Germinal center (tissue), 1 donor: ENCODE results near the gene MLH1.
"Not testable (repeated sequence)": the region's sequence is repeated elsewhere in the genome, so short reads cannot be mapped to it uniquely, and the experiment has no call there.

Experiments used
- DNase-seq: peaks from one replicate; pipeline ENCODE4 v3.0.0; 2012; ENCODE audit warnings: mixed read lengths, low spot score

Gene MLH1

DNA sequence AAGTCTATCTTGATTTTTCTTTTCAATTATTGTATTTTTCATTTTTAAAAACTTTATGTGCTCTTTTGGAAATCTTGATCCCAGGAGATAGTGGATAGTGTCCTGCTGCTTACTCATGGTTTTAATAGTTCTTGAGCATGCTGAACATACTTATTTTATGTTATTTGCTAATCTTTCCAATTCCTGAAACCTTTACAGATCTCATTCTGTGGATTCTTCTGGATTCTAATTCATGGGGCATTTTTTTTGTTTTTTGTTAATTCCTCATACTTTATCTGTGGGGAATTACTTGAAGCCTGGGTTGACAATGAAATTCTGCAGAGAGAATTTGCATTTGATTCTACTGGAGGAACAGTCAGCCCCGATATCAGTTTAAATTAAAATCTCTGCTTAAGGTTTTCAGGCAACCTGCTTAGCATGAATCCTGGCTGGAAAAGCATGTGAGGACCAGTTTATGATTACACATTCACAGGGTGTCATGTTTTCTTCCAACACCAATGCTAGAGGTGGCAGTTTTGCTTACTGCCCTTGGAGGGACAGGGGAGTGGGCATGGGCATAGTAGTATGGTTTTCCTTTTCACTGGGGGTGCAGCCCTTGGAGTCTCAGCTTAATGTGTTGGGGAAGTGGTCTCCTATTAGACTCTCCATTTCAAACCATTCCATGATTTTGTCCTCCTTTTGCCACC, 46.0 kb downstream of the MLH1 start:
- DNase-seq, result no peak

DNA sequence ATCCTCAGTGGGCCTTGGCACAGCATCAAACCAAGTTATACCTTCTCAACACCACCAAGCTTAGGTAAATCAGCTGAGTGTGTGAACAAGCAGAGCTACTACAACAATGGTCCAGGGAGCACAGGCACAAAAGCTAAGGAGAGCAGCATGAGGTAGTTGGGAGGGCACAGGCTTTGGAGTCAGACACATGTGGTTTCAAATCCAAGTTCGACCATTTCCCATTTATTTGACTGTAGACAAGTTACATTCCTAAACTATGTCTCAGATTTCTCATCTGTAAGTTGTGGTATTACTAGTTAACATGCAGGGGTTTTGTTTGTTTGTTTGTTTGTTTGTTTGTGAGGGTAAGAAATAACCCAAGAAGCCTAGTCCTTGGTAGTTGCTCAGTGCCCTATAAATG, 46.9 kb downstream of the MLH1 start:
- DNase-seq, result no peak

DNA sequence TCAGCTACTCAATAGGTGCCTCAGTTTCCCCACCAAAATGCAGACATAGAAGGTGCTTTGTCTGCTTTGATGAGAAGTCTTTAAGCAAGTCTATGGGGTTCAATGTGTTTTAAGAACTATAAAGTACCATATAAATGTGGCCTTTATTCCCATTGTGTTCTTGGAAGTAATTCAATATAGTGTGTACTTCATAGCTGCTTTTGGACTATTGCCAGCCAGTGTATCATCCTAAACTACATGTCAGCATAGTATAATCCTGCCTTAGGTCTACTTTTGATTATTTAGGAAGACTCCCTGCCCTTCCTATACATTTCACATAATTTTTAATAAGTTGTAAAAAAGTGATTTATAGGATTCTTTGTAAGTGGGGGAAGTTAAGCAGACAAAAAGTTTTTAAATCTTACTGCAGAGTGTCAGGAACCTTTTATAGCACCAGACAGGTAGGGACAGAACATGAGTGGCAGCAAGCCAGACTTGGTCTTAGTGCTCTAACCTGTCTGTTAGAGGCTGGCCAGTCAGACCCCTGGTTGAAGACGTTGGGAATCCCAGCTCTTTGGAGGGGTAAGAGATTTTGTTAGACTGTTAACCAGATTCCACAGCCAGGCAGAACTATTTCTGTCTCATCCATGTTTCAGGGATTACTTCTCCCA, 48.4 kb downstream of the MLH1 start:
- DNase-seq, result no peak

DNA sequence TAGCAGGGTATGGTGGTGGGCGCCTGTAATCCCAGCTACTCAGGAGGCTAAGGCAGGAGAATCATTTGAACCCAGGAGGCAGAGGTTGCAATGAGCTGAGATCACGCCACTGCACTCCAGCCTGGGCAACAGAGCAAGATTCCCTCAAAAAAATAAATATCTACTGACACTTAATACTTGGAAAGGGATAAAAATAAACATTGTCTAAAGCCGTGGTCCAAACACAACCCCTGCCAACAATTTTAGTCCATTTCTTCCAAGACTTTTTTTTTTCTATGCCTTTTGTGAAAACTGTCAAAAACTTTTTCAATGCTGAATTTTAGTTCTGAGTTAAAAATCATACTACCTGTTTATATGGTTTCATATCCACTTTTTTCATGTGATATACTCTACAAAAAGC, 49.4 kb downstream of the MLH1 start:
- DNase-seq, result not testable (repeated sequence)

DNA sequence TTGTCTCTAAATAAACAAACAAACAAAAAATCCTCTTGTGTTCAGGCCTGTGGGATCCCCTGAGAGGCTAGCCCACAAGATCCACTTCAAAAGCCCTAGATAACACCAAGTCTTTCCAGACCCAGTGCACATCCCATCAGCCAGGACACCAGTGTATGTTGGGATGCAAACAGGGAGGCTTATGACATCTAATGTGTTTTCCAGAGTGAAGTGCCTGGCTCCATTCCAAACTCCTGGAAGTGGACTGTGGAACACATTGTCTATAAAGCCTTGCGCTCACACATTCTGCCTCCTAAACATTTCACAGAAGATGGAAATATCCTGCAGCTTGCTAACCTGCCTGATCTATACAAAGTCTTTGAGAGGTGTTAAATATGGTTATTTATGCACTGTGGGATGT, 57.0 kb downstream of the MLH1 start:
- DNase-seq, result no peak

DNA sequence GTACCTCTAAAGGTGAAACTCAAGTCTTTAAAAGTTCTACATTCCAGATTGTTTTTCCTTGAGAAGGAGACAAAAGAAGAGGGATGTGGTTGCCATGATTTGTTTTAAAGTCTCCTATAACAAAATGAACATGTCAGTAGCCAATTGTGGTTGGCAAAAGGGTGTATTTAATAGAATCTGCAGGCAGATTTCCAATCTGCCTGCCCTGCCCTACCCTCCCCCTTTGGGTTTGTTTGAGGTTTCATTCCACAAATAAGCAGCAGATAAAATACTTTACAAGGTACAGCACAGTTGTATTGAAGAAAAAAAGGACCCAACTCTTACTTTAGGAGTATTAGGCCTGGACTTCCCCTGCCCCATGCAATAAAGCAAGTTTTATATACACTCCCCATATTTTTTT, 59.5 kb downstream of the MLH1 start:
- no peak for DNase-seq

DNA sequence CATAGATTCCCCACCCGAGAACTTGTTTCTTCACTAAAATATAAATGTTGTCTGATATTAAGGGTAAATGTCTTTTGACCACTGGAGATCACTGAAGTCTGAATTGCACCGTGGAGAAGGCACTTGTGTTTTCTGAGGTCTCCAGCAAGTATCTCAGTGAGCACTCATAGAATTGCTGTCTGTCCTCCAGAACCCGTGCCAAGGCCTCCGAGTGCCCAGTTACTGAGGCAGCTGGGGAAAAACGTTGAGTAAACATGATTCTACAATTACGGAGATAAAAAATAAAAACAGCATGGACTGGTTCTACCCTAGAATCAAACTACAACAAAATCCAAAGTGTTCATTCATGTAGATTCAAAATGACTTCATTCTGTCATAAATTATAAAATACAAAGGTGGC, 60.0 kb downstream of the MLH1 start:
- DNase-seq, result no peak

DNA sequence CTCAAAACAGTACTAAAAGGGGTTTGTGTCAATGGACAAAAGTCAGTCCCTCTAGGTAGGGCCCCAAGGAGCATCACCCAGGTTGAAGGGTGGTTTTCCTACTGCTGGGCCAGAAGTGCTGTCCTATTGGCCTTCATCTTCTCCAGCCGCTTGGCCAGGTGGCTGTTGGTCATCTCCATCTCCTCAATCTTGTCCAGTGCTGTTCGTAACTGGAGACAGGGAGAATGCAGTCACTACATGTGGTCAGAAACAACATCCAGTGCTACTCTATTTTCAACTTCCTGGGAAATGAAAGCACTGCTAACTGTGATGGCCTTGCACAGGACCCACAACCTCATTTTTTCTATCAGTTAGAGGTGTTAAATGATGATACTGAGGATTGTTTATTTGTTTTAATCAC, 60.4 kb downstream of the MLH1 start:
- no peak for DNase-seq

DNA sequence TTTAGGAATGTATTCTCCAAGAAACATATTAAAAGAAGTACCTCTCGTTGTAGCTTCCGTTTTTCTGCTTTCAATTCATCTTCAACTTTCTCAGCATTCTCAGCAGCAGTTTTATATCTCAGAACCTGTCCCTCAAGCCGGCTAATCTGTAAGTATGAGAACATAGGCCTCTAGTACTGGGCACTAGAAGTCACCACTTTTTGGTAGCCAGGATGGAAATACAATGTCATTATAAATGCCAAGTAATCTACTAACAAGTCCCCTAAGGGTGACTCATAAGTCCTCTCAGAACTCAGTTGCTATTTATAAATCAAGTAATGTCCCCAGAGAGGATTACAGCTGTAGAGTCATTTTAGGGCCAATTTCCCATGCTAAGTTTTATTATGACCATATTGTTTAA, 61.1 kb downstream of the MLH1 start:
- DNase-seq, result no peak

DNA sequence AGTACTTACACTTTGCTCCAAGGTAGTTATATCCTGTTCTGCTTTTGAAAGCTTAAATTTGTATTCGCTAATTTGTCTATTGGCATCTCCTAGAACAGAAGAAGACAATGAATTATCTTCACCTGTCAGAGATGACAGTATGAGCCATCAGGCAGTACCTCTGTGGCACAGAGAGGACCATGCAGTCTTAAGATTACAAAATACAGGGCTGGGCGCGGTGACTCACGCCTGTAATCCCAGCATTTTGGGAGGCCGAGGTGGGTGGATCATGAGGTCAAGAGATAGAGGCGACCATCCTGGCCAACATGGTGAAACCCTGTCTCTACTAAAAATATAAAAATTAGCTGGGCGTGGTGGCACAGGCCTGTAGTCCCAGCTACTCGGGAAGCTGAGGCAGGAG, 61.8 kb downstream of the MLH1 start:
- DNase-seq, result not testable (repeated sequence)

DNA sequence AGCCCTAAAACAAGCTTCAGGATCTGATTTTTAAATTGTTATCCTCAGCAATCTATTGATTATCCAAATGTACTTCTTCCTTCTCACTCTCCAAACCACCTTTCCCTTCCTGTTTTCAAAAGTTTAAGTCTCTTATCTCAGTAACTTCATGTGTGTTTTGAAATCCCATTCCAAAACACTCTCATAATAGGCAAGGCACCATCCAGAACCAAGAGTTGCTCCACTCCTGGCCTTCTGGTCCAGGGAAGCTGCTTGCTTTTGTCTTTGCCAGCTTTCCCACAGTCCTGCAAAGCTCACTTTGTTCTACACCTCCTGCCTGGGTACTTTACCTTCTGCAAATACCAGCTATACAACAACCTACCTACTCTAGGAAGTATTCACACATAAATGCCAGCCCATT, 63.5 kb downstream of the MLH1 start:
- DNase-seq, result no peak

DNA sequence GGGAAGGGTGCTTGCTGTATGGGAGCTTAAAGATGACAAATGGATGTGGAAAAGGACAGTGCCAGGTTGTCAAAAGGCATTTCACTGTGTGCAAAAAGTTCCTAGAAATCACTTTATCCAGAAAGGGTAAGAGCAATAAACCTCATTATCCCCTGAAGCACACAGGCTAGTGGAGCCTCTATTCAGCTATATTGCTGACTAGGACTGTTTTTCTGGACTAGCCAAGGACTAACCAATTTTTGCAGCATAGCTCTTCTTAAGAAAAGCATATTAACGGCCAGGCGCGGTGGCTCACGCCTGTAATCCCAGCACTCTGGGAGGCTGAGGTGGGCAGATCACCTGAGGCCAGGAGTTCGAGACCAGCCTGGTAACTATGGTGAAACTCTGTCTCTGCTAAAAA, 64.8 kb downstream of the MLH1 start:
- DNase-seq, result no peak

DNA sequence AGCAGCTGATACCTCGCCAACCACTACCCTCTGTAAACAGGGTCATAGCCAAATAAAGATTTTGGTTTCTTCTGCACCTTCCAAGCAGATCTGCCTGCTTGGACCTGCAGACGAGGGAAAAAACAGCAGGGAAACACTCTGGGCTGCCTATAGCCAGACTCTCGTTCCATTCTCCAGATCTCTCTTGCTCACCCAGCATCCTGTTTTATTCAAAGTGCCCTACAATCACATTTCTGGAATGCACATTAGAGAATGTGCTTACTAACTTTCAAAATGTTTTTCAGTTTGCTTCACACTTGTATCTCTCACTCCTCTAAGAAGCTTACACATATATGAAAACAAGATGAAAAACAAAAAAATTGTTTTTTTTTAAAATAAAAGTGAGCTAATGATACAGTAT, 71.4 kb downstream of the MLH1 start:
- no peak for DNase-seq

DNA sequence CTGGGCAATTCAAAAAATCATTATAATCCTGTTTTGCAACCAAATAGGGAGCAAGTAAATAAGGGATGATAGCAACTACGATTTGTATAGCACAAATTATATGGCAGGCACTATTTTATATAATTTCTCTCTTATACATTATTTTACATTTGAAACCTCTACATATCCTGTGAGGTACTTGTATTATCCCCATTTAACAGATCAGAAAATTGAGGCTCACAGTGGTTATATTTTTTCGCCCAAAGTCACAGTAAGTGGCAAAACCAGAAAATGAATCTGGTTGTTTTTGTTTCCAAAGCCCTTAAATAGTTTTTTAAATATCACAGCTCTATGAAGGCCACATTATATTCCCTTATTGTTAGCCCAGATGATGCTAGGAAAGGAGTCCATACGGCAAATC, 74.3 kb downstream of the MLH1 start:
- no peak for DNase-seq

DNA sequence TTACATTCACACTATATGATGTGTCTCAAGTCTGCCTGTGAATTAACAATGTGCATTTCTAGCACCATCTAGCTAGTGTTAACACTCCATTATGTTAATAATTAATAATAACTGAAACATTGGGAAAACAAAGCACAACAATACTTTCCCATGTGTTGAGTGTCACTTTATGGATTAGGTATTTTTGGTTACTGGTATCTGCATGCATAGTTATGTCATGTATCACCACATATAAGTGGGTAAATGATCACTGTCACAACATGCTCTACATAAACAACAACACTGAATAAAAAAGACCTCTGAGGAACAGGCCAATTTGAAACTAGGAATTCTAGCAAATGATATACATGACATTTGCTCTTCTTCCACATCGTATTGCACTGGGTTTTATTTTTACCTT, 74.7 kb downstream of the MLH1 start:
- DNase-seq, result no peak

DNA sequence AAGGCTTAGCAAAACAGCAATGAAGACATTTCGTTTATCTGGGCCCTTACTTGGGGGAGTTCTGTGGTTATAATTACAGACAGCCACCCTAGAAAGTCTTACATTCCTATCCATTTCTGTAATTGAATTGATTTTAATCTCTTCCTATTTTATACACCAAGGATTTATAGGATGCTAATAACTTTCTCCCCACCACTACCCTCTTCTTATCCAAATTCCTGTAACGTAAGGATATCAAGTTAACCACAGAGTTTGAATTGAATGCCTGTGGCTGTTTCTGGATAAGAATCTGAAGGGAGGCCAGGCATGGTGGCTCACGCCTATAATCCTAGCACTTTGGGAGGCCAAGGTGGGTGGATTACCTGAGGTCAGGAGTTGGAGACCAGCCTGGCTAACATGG, 78.6 kb downstream of the MLH1 start:
- no peak for DNase-seq

DNA sequence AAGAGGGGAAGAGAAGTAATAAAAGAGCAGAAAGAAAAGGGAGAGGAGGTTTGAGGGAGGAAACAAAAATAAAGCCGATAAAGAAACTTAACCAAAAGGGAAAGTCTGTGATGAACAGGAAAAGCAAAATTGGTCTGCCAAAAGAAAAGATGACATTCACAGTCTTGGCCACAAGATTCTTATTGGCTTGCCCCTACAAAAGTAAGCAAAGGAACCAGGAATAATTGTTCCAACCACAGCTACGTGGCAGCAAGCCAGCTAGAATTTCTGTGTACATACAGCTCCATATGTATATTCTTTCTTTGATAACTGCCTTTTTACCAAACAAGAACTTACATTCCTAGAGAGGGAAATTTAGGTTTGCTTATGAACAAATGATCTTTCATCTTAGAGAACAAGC, 79.6 kb downstream of the MLH1 start:
- no peak for DNase-seq

DNA sequence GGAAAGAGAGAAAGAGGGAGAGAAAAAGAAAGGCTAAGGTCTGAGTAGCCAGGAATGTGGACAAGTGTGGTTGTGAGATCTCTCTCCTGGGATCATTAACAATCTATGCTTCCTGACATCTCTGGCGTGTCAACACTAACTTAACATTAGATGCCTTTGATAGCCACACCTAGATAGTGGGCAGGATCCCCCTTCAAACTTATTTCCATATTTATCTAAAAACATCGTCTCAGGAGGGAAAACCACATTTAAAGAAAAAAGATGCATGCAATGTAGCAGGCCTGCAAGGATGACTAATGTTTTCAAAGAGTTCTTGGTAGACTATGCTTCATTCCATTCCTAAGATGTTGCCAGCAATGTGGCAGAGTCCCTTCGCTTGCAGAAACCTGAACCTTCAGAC, 80.9 kb downstream of the MLH1 start:
- DNase-seq, result no peak

DNA sequence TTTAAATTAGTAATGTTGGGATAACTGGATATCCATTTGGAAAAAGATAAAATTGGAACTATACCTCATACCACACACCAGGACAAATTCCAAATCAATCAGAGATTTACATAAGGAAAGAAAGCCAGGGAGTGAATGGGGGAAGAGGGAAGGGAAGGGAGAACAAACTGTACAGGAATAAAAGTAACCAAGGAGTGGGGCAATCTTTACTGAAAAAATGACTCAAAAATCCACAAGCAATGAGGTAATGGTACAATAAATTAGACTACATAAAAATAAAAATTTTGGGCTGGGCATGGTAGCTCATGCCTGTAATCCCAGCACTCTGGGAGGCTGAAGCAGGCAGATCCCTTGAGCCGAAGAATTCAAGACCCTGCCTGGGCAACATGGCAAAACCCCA, 82.6 kb downstream of the MLH1 start:
- no peak for DNase-seq

DNA sequence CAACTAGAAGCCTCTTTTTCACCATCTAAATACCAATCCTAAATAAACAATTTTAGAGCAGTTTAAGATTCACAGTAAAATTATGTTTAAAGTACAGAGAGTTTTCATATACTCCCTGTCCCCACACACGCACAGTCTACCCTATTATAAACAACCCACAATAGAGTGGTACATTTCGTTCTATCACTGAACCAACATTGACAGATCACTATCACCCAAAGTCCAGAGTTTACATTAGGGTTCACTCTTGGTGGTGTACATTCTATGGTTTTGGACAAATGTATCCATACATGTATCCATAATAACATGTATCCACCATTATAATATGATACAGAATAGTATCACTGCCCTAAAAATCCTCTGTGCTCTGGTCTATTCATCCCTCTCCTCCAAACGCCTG, 89.0 kb downstream of the MLH1 start:
- DNase-seq, result no peak

DNA sequence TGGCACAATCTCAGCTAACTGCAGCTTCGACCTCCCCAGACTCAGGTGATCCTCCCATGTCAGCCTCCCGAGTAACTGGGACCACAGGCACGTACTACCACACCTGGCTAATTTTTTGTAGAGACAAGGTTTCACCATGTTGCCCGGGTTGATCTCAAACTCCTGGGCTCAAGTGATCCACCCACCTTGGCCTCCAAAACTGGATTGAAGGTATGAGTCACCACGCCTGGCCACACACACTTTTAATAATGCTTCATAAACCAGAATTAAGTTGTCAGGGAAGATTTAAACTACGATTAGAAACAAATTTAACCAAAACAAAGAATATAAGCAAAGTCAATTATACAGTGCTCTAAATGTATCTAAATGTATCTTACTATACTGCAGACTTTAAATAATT, 93.6 kb downstream of the MLH1 start:
- DNase-seq, result no peak

DNA sequence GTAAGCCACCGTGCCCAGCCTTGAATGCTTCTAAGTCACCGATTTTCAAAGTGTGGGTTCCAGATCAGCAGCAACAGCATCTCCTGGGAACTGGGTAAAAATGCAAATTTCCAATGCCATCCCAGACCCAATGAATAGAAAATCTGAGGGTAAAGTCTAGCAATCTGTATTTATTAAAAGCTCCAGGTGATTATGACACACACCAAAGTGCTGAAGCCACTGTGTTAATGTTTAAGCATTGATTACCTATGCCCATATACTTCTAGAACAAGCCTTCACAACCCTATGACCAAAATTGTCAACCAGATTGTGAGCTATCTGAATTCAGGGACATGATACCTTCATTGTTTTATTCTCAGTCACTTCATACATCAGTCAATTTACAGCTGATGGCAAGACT, 94.6 kb downstream of the MLH1 start:
- DNase-seq, result no peak

DNA sequence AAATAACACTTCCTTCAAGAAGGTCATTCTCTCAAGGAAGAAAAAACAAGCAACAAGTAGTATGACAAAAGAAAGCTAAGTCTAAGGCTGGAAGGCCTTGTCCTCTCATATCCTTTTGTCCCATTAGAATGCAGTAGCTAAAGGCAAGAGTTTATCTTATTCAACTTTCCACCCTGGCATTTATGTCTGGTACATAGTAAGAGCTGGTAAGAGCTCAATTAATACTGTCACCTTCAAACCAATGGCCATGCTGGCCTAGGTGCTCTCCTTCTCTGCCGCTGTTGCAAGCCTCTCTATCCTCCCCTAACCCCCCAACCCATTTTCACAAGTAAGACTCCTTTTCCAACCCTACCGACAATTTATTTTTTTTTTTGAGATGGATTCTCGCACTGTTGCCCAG, 99.2 kb downstream of the MLH1 start:
- no peak for DNase-seq

DNA sequence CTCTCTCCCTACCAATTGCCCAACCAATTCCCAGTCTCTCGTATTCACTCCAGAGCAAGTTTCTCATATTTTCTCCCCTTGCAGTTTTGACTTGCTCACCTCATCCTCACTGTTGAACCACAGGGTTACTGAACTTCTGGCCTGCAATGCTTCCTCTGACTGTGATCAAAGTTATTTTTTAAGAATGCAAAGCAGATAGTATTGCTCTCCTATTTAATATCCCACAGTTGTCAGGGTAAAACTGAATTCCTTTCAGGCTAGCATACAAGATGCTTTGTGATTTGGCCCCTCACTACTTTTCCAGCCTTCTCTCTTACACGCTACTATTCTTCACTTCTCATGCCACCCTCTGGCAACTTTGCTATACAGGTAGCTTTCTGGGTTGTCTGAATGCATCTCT, 100.2 kb downstream of the MLH1 start:
- no peak for DNase-seq
